Caco-2 (cell line): Measurements from ENCODE around the gene C11orf86. TPM values are rescaled to one million over a fixed set of nuclear protein-coding genes. Genes with fewer than 3 reads are reported as not detected.

ENCODE experiments used
- BruUV-seq: library from RNA; stranded (reverse); fragments of 400-500 nt; replicated peaks from 2 replicates; lab custom pipeline; 2021; lab: Mats Ljungman, UMichigan
- CTCF ChIA-PET: fragments of 300-600 bp; sonication (Branson Sonifier 250); formaldehyde crosslinking; loops from one replicate; lab custom pipeline; 2022; ENCODE audit warnings: antibody characterized with exemption; lab: Charles Lee
- POLR2A ChIA-PET: fragments of 300-600 bp; sonication (Branson Sonifier 250); formaldehyde crosslinking; loops from one replicate; lab custom pipeline; 2022; ENCODE audit warnings: antibody characterized with exemption; lab: Charles Lee
- DNase-seq, 2 experiments: peaks; one replicate each; pipeline versions ENCODE4 v3.0.0 to v3.0.0-alpha.2; 2020 to 2022
- H3K27me3 ChIP-seq: replicated peaks from 2 replicates; pipeline ENCODE4 v1.6.0; 2011; ENCODE audit warnings: low read length; ENCODE audit not compliant: control insufficient read depth, insufficient read depth
- H3K36me3 ChIP-seq: 2 replicates; pipeline ENCODE4 v1.5.1; 2011; ENCODE audit warnings: low read length; ENCODE audit not compliant: control insufficient read depth, insufficient read depth
- H3K4me1 ChIP-seq: fragments of 250-450 bp; sonication (Bioruptor Pico); 2 replicates; pipeline ENCODE4 v1.5.1; 2020; ENCODE audit warnings: mild to moderate bottlenecking
- H3K4me3 ChIP-seq: 2 replicates; pipeline ENCODE4 v1.5.1; 2011; ENCODE audit warnings: low read depth, mild to moderate bottlenecking, control low read depth, low read length
- H3K9me3 ChIP-seq: fragments of 250-450 bp; sonication (Bioruptor Pico); 2 replicates; pipeline ENCODE4 v1.5.1; 2020; ENCODE audit warnings: mild to moderate bottlenecking, moderate library complexity
- H3K27ac Mint-ChIP-seq: one replicate; pipeline ENCODE4 v1.8.0; 2022; ENCODE audit warnings: mixed read lengths; ENCODE audit not compliant: unreplicated experiment
- H3K27me3 Mint-ChIP-seq: one replicate; pipeline ENCODE4 v1.8.0; 2022; ENCODE audit warnings: mixed read lengths; ENCODE audit not compliant: insufficient read depth, unreplicated experiment
- H3K36me3 Mint-ChIP-seq: one replicate; pipeline ENCODE4 v1.8.0; 2022; ENCODE audit warnings: mild to moderate bottlenecking, mixed read lengths; ENCODE audit not compliant: insufficient read depth, unreplicated experiment
- H3K4me1 Mint-ChIP-seq: one replicate; pipeline ENCODE4 v1.8.0; 2022; ENCODE audit warnings: low read depth, mixed read lengths; ENCODE audit not compliant: unreplicated experiment
- H3K4me3 Mint-ChIP-seq: one replicate; pipeline ENCODE4 v1.8.0; 2022; ENCODE audit warnings: mild to moderate bottlenecking, moderate library complexity, mixed read lengths; ENCODE audit not compliant: unreplicated experiment
- H3K9me3 Mint-ChIP-seq: one replicate; pipeline ENCODE4 v1.8.0; 2022; ENCODE audit warnings: mixed read lengths; ENCODE audit not compliant: unreplicated experiment
- CTCF ChIP-seq, 2 experiments: fragments of 200-600 bp in 1 of 2; IDR thresholded peaks; 1 replicate in 1 of 2; 2 replicates in 1 of 2; pipeline versions ENCODE4 v1.5.1 to v1.8.0; 2011 to 2022; ENCODE audit warnings: antibody characterized with exemption in 1 of 2, control low read depth in 1 of 2, inconsistent platforms in 1 of 2, low read depth in 1 of 2, low read length in 1 of 2, mild to moderate bottlenecking in 1 of 2, moderate library complexity in 1 of 2; ENCODE audit not compliant: insufficient read depth in 1 of 2, severe bottlenecking in 1 of 2, unreplicated experiment in 1 of 2
- intact Hi-C: fragments of 100-400 bp; cut with micrococcal nuclease; formaldehyde crosslinking; loops from one replicate; pipeline ENCODE4 v1.10.0; 2022; ENCODE audit not compliant: unreplicated experiment
- total RNA-seq: library from RNA; stranded (reverse); gene quantifications from 2 replicates; pipeline ENCODE4 v1.2.3, GENCODE V29; 2022

The C11orf86 gene
- total RNA-seq, 1 experiment from 2014 or later: not detected

- Mint-ChIP-seq H3K27me3 (no peaks in the 10 kb centered on the region), H3K4me3 (no peak overlapping the region), H3K9me3 (no peaks in the 10 kb centered on the region), H3K27ac (no peak overlapping the region), H3K36me3 (peaks cover 8% of the 10 kb centered on the region), H3K4me1 (peaks cover 20% of the 10 kb centered on the region)
- BruUV-seq: no TSS peak
- no peaks in the 10 kb centered on the region for H3K36me3 ChIP-seq
- intact Hi-C loops: no loop called here
- POLR2A ChIA-PET: no interaction called here
- H3K27me3 ChIP-seq: no peaks in the 10 kb centered on the region
- H3K9me3 ChIP-seq: no peaks in the 10 kb centered on the region
- peaks cover 18% of the 10 kb centered on the region for H3K4me1 ChIP-seq
- TF ChIP-seq CTCF (IDR thresholded peaks at IDR 0.05; ENCODE audit: insufficient read depth in 1 of 2, low read depth in 1 of 2, low read length in 1 of 2, severe bottlenecking in 1 of 2, unreplicated experiment in 1 of 2): no peak
- no peak overlapping the region for H3K4me3 ChIP-seq
- CTCF ChIA-PET: interaction anchor here (1.4 kb wide), 1 partner anchor 13 kb away, joined by 5 read pairs; no protein-coding TSS in a partner anchor
- no peak for DNase-seq
Measured at GRCh38 chr11:66962801-66963200, 12.3 kb upstream of the C11orf86 start.

- no peak overlapping the region for H3K27ac Mint-ChIP-seq
- H3K27me3 ChIP-seq: no peaks in the 10 kb centered on the region
- H3K9me3 Mint-ChIP-seq: no peaks in the 10 kb centered on the region
- intact Hi-C loops: no loop called here
- no peak overlapping the region for H3K4me3 Mint-ChIP-seq
- BruUV-seq: no TSS peak
- TF ChIP-seq CTCF (IDR thresholded peaks at IDR 0.05; ENCODE audit: insufficient read depth in 1 of 2, low read depth in 1 of 2, low read length in 1 of 2, severe bottlenecking in 1 of 2, unreplicated experiment in 1 of 2): no peak
- H3K4me1 Mint-ChIP-seq: peaks cover 9% of the 10 kb centered on the region
- no peaks in the 10 kb centered on the region for H3K36me3 Mint-ChIP-seq
- H3K4me3 ChIP-seq: no peak overlapping the region
- no peaks in the 10 kb centered on the region for H3K27me3 Mint-ChIP-seq
- no peaks in the 10 kb centered on the region for H3K9me3 ChIP-seq
- H3K4me1 ChIP-seq: peaks cover 18% of the 10 kb centered on the region
- DNase-seq: no peak
- H3K36me3 ChIP-seq: no peaks in the 10 kb centered on the region
- ChIA-PET CTCF (no interaction called here), POLR2A (no interaction called here)
Measured at GRCh38 chr11:66964495-66964894, 10.6 kb upstream of the C11orf86 start.

- Histone ChIP-seq H3K27me3 (no peaks in the 10 kb centered on the region), H3K4me1 (peaks cover 29% of the 10 kb centered on the region), H3K4me3 (no peak overlapping the region), H3K9me3 (no peaks in the 10 kb centered on the region), H3K36me3 (no peaks in the 10 kb centered on the region)
- BruUV-seq: no TSS peak
- intact Hi-C loops: no loop called here
- Mint-ChIP-seq H3K36me3 (no peaks in the 10 kb centered on the region), H3K9me3 (no peaks in the 10 kb centered on the region), H3K27me3 (no peaks in the 10 kb centered on the region), H3K4me1 (peaks cover 8% of the 10 kb centered on the region), H3K27ac (no peak overlapping the region), H3K4me3 (no peak overlapping the region)
- CTCF ChIA-PET: interaction anchor here (0.6 kb wide), 2 partner anchors 11 to 66 kb away, joined by 3 to 6 read pairs; no protein-coding TSS in a partner anchor
- POLR2A ChIA-PET: no interaction called here
- DNase-seq: peak; percentile 23 to 65
- TF ChIP-seq CTCF (IDR thresholded peaks at IDR 0.05; ENCODE audit: insufficient read depth in 1 of 2, low read depth in 1 of 2, low read length in 1 of 2, severe bottlenecking in 1 of 2, unreplicated experiment in 1 of 2): no peak
Measured at GRCh38 chr11:66966351-66966750, 8.8 kb upstream of the C11orf86 start.
